Breast epithelium (tissue), 4 donors: ENCODE measurements around the gene EDC3. TPM values are rescaled to one million over a fixed set of nuclear protein-coding genes. Genes with fewer than 3 reads are reported as not detected.
A peak's percentile ranks its signal among the peaks of the same experiment; 100 is the strongest.

Experiments used
- DNase-seq, 2 donors: peaks; one replicate each; pipeline ENCODE4 v3.0.0-alpha.2; 2019; ENCODE audit warnings: low spot score in 2 of 2
- H3K27ac ChIP-seq, 2 donors: fragments of 200-600 bp; sonication (generic) in 1 of 2; one replicate each; pipeline ENCODE4 v1.5.1; 2016 to 2019; ENCODE audit warnings: mild to moderate bottlenecking in 1 of 2
- H3K27me3 ChIP-seq, 2 donors: fragments of 200-600 bp; sonication (generic) in 1 of 2; one replicate each; pipeline versions ENCODE4 v1.5.1 to v1.6.0; 2017 to 2019; ENCODE audit warnings: control low read depth in 1 of 2, mild to moderate bottlenecking in 1 of 2
- H3K36me3 ChIP-seq: fragments of 200-600 bp; one replicate; pipeline ENCODE4 v1.5.1; 2019
- H3K4me1 ChIP-seq, 2 donors: fragments of 200-600 bp; sonication (generic); one replicate each; pipeline ENCODE4 v1.5.1; 2016 to 2019; ENCODE audit warnings: control low read depth in 1 of 2
- H3K4me3 ChIP-seq, 3 donors: fragments of 200-600 bp; sonication (generic); 1 replicate in 2 of 3; 2 replicates in 1 of 3; pipeline ENCODE4 v1.5.1; 2016 to 2019; ENCODE audit warnings: mild to moderate bottlenecking in 3 of 3, moderate library complexity in 2 of 3
- H3K9me3 ChIP-seq, 2 donors: fragments of 200-600 bp; sonication (generic) in 1 of 2; one replicate each; pipeline ENCODE4 v1.5.1; 2016 to 2019; ENCODE audit warnings: control low read depth in 1 of 2
- CTCF ChIP-seq, 3 donors: fragments of 450-650 bp; IDR thresholded peaks; one replicate each; pipeline ENCODE4 v1.5.1; 2016 to 2017; ENCODE audit warnings: antibody characterized with exemption in 3 of 3, mild to moderate bottlenecking in 3 of 3, moderate library complexity in 3 of 3
- POLR2A ChIP-seq: fragments of 450-650 bp; IDR thresholded peaks from one replicate; pipeline ENCODE4 v1.6.1; 2016; ENCODE audit warnings: antibody characterized with exemption, mild to moderate bottlenecking, moderate library complexity
- POLR2AphosphoS5 ChIP-seq, 3 donors: sonication (generic); formaldehyde crosslinking; IDR thresholded peaks; one replicate each; pipeline ENCODE4 v1.6.1; 2017; ENCODE audit warnings: antibody characterized with exemption in 3 of 3
- intact Hi-C: fragments of 100-400 bp; cut with DNase I; formaldehyde crosslinking; loops from one replicate; pipeline ENCODE4 v1.15.1; 2023; ENCODE audit warnings: low total_unique reads
- total RNA-seq, 3 donors: library from RNA; depleted of rRNA; stranded (reverse); fragments of >200 nt; gene quantifications; one replicate each; pipeline ENCODE4 v1.1.0, GENCODE V29; 2016

Gene EDC3
- total RNA-seq, 3 donors from 2014 or later, result 13.8 to 21.7 (median 20.3) TPM

GRCh38 chr15:74709892-74710291, 14.1 kb upstream of the EDC3 start:
- intact Hi-C loops, result no loop called here
- Histone ChIP-seq H3K36me3 (no peaks in the 10 kb centered on the region), H3K4me1 (no peaks in the 10 kb centered on the region), H3K9me3 (no peaks in the 10 kb centered on the region), H3K27me3 (no peaks in the 10 kb centered on the region), H3K4me3 (no peak overlapping the region), H3K27ac (no peak overlapping the region)
- TF ChIP-seq POLR2AphosphoS5 (IDR thresholded peaks at IDR 0.05), result no peak
- TF ChIP-seq POLR2A, result no peak
- no peak for TF ChIP-seq CTCF (IDR thresholded peaks at IDR 0.05)
- no peak for DNase-seq

DNA sequence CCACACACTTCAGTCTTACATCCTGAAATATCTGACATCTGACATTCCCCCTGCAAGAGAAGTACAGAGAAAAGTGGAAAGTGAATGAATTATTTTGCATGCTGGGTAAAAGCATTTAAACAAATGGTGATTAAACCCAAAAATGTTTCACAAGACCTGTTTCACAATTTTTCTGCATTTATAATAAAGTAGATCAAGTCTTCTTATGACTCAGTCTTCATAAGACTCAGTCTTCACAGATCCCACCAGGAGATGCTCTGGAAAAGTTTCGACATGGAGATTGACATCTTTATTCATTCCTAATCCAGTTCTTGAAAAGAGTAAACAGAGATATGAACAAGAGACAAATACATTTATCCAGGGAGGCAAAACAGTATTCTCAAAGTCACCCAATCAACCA, 13.2 kb upstream of the EDC3 start:
- Histone ChIP-seq H3K27ac (no peak overlapping the region), H3K36me3 (no peaks in the 10 kb centered on the region), H3K4me3 (no peak overlapping the region), H3K9me3 (no peaks in the 10 kb centered on the region), H3K4me1 (no peaks in the 10 kb centered on the region), H3K27me3 (no peaks in the 10 kb centered on the region)
- intact Hi-C loops, result no loop called here
- TF ChIP-seq CTCF (IDR thresholded peaks at IDR 0.05) (no peak), POLR2AphosphoS5 (IDR thresholded peaks at IDR 0.05) (no peak), POLR2A (no peak)
- DNase-seq, result no peak

DNA sequence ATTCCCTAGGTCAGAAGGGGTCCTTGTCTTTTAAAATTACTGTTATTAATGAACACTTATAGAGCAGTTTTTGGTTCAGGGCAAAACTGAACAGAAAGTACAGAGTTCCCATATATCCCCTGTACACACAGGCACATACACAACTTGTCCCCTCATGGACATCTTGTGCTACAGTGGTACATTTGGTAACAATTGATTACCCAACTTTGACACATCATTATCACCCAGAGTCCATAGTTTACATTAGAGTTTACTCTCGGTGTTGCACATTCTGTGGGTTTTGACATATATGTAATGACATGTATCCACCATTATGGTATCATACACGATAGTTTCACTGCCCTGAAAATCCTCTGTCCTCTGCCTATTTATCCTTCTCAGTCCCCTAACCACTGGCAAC, 984 bp upstream of the EDC3 start:
- no peak for TF ChIP-seq CTCF (IDR thresholded peaks at IDR 0.05)
- no peak for TF ChIP-seq POLR2A
- TF ChIP-seq POLR2AphosphoS5 (IDR thresholded peaks at IDR 0.05), result no peak
- H3K4me3 ChIP-seq, result peak overlapping the region in 2 of 3 donors; percentile 89 to 90
- peaks cover 3 to 4% of the 10 kb centered on the region in 2 donors for H3K4me1 ChIP-seq
- no peak overlapping the region for H3K27ac ChIP-seq
- no peaks in the 10 kb centered on the region for H3K9me3 ChIP-seq
- H3K27me3 ChIP-seq, result no peaks in the 10 kb centered on the region
- intact Hi-C loops, result no loop called here
- H3K36me3 ChIP-seq, result no peaks in the 10 kb centered on the region
- no peak for DNase-seq

- no peak for DNase-seq
- no peak for TF ChIP-seq POLR2A
- no peak for TF ChIP-seq CTCF (IDR thresholded peaks at IDR 0.05)
- TF ChIP-seq POLR2AphosphoS5 (IDR thresholded peaks at IDR 0.05), result no peak
- intact Hi-C loops, result no loop called here
These were observed 540 bp upstream of the EDC3 start for GRCh38 chr15:74696398-74696729.

GRCh38 chr15:74692327-74692726, 3.5 kb downstream of the EDC3 start:
- TF ChIP-seq CTCF (IDR thresholded peaks at IDR 0.05) (no peak), POLR2AphosphoS5 (IDR thresholded peaks at IDR 0.05) (no peak), POLR2A (no peak)
- H3K4me3 ChIP-seq, result no peak overlapping the region
- H3K27ac ChIP-seq, result no peak overlapping the region
- peaks cover 3 to 4% of the 10 kb centered on the region in 2 donors for H3K4me1 ChIP-seq
- no peak for DNase-seq
- no peaks in the 10 kb centered on the region for H3K36me3 ChIP-seq
- intact Hi-C loops, result no loop called here
- no peaks in the 10 kb centered on the region for H3K9me3 ChIP-seq
- no peaks in the 10 kb centered on the region for H3K27me3 ChIP-seq

More at GRCh38 chr15:74696398-74696729, 540 bp upstream of the EDC3 start:
- Histone ChIP-seq H3K9me3 (no peaks in the 10 kb centered on the region), H3K4me3 (peak overlapping the region; percentile 65 to 90 (median 89)), H3K36me3 (no peaks in the 10 kb centered on the region), H3K27me3 (no peaks in the 10 kb centered on the region), H3K27ac (peak overlapping the region; percentile 89 to 90), H3K4me1 (peaks cover 3 to 4% of the 10 kb centered on the region in 2 donors)
